Ishikawa (cell line): ENCODE data around the gene SMIM28.
A peak's percentile ranks its signal among the peaks of the same experiment; 100 is the strongest.

ENCODE experiments used
- CEBPB ChIP-seq: IDR thresholded peaks from 2 replicates; pipeline ENCODE4 v1.6.1; 2012
- CREB1 ChIP-seq: IDR thresholded peaks from 2 replicates; pipeline ENCODE4 v1.6.1; 2012; ENCODE audit warnings: low read depth
- EGR1 ChIP-seq: IDR thresholded peaks from 2 replicates; pipeline ENCODE4 v1.6.1; 2012
- EP300 ChIP-seq: IDR thresholded peaks from 2 replicates; pipeline ENCODE4 v1.6.1; 2012; ENCODE audit warnings: borderline replicate concordance
- FOXM1 ChIP-seq: IDR thresholded peaks from 2 replicates; pipeline ENCODE4 v1.6.1; 2012; ENCODE audit warnings: low read depth, borderline replicate concordance
- MAX ChIP-seq: IDR thresholded peaks from 2 replicates; pipeline ENCODE4 v1.6.1; 2012
- NFIC ChIP-seq: IDR thresholded peaks from 2 replicates; pipeline ENCODE4 v1.6.1; 2012
- RAD21 ChIP-seq: IDR thresholded peaks from 2 replicates; pipeline ENCODE4 v1.6.1; 2012; ENCODE audit warnings: low read depth
- REST ChIP-seq: IDR thresholded peaks from 2 replicates; pipeline ENCODE4 v1.6.1; 2012; ENCODE audit warnings: low read depth, mild to moderate bottlenecking
- TAF1 ChIP-seq: IDR thresholded peaks from 2 replicates; pipeline ENCODE4 v1.6.1; 2012; ENCODE audit warnings: low read depth, mild to moderate bottlenecking
- TCF12 ChIP-seq: IDR thresholded peaks from 2 replicates; pipeline ENCODE4 v1.6.1; 2012; ENCODE audit warnings: low read depth
- TEAD4 ChIP-seq: IDR thresholded peaks from 2 replicates; pipeline ENCODE4 v1.6.1; 2012
- USF1 ChIP-seq: IDR thresholded peaks from 2 replicates; pipeline ENCODE4 v1.6.1; 2012
- YY1 ChIP-seq: IDR thresholded peaks from 2 replicates; pipeline ENCODE4 v1.6.1; 2012; ENCODE audit warnings: low read depth
- ZBTB7A ChIP-seq: IDR thresholded peaks from 2 replicates; pipeline ENCODE4 v1.6.1; 2012; ENCODE audit warnings: low read depth

SMIM28 gene

GRCh38 chr6:138410048-138410735 lies 32.5 kb downstream of the SMIM28 start:
- TF ChIP-seq YY1, result no peak
- TF ChIP-seq CEBPB, result peak; percentile 83

- no peak for TF ChIP-seq RAD21
- TF ChIP-seq EGR1, result no peak
- no peak for TF ChIP-seq CREB1
- TF ChIP-seq TCF12, result no peak
- TF ChIP-seq REST, result no peak
- no peak for TF ChIP-seq MAX
- TF ChIP-seq ZBTB7A, result no peak
- no peak for TF ChIP-seq TAF1
- TF ChIP-seq TEAD4, result no peak
- no peak for TF ChIP-seq USF1
- TF ChIP-seq FOXM1, result no peak
- no peak for TF ChIP-seq EP300
- no peak for TF ChIP-seq CEBPB
- no peak for TF ChIP-seq NFIC
- TF ChIP-seq YY1, result no peak
Measured at GRCh38 chr6:138410972-138411880, 33.5 kb downstream of the SMIM28 start.

- TF ChIP-seq CREB1, result no peak
- TF ChIP-seq ZBTB7A, result no peak
Measured at GRCh38 chr6:138415125-138415524, 37.4 kb downstream of the SMIM28 start.

GRCh38 chr6:138416206-138416605 lies 38.5 kb downstream of the SMIM28 start:
- TF ChIP-seq TEAD4, result no peak
- no peak for TF ChIP-seq MAX
- no peak for TF ChIP-seq RAD21
- TF ChIP-seq CREB1, result no peak
- no peak for TF ChIP-seq USF1
- no peak for TF ChIP-seq ZBTB7A
- no peak for TF ChIP-seq EP300
- no peak for TF ChIP-seq TCF12
- no peak for TF ChIP-seq EGR1
- no peak for TF ChIP-seq REST
- no peak for TF ChIP-seq CEBPB
- TF ChIP-seq NFIC, result no peak

GRCh38 chr6:138417493-138418117 lies 39.9 kb downstream of the SMIM28 start:
- TF ChIP-seq NFIC (no peak), EGR1 (no peak), TEAD4 (no peak), TCF12 (no peak), EP300 (no peak), MAX (no peak), TAF1 (no peak), FOXM1 (no peak), CEBPB (no peak), YY1 (no peak)
